B cell (primary cell): ENCODE results near the gene HACD1. TPM values are rescaled to one million over a fixed set of nuclear protein-coding genes. Genes with fewer than 3 reads are reported as not detected.

Experiments
- ATAC-seq: fragments of 200-7000 bp; cut with Tn5 transposase; one replicate; pipeline ENCODE4 v1.10.0; 2021; ENCODE audit warnings: low read depth, mild to moderate bottlenecking, moderate number of reproducible peaks, moderate library complexity
- CTCF ChIA-PET: fragments of 350-600 bp; sonication (Branson Sonifier 250); formaldehyde crosslinking; loops from one replicate; lab custom pipeline; 2021; ENCODE audit warnings: antibody characterized with exemption, inconsistent platforms; lab: Charles Lee
- POLR2A ChIA-PET: fragments of 350-600 bp; sonication (Branson Sonifier 250); formaldehyde crosslinking; loops from one replicate; lab custom pipeline; 2021; ENCODE audit warnings: antibody characterized with exemption; lab: Charles Lee
- DNase-seq: peaks from one replicate; pipeline ENCODE4 v3.0.0; 2013
- H2AFZ ChIP-seq: 2 replicates; pipeline ENCODE4 v1.6.1; 2012; ENCODE audit warnings: mild to moderate bottlenecking, low read depth, low read length; ENCODE audit not compliant: insufficient read depth, poor library complexity, severe bottlenecking
- H3K27ac ChIP-seq, 2 donors: 1 replicate in 1 of 2; 2 replicates in 1 of 2; pipeline ENCODE4 v1.5.1; 2012 to 2013; ENCODE audit warnings: low read length in 2 of 2, mild to moderate bottlenecking in 2 of 2, moderate library complexity in 1 of 2
- H3K27me3 ChIP-seq, 4 experiments: fragments of 200-600 bp in 1 of 4; sonication (generic) in 1 of 4; replicated peaks in 1 of 4; 1 replicate in 2 of 4; 2 replicates in 2 of 4; pipeline versions ENCODE4 v1.6.1 to v1.7.0; 2013 to 2016; ENCODE audit warnings: low read length in 3 of 4, mild to moderate bottlenecking in 2 of 4, mixed read lengths in 1 of 4, moderate library complexity in 1 of 4; ENCODE audit not compliant: insufficient read depth in 4 of 4, control insufficient read depth in 3 of 4; ENCODE audit errors: control extremely low read depth in 1 of 4
- H3K36me3 ChIP-seq, 2 experiments: replicated peaks in 1 of 2; 1 replicate in 1 of 2; 2 replicates in 1 of 2; pipeline versions ENCODE4 v1.6.1 to v1.7.1; 2013; ENCODE audit warnings: low read length in 1 of 2; ENCODE audit not compliant: insufficient read depth in 2 of 2, control insufficient read depth in 1 of 2; ENCODE audit errors: control extremely low read depth in 1 of 2, extremely low read depth in 1 of 2
- H3K4me1 ChIP-seq, 2 donors: fragments of 200-600 bp in 1 of 2; sonication (generic) in 1 of 2; 1 replicate in 1 of 2; 2 replicates in 1 of 2; pipeline versions ENCODE4 v1.5.1 to v1.6.1; 2013 to 2017; ENCODE audit warnings: low read length in 2 of 2; ENCODE audit not compliant: control insufficient read depth in 2 of 2, insufficient read depth in 2 of 2
- H3K4me2 ChIP-seq: replicated peaks from 2 replicates; pipeline ENCODE3; 2012; ENCODE audit warnings: mild to moderate bottlenecking, low read depth, low read length; ENCODE audit not compliant: poor library complexity, severe bottlenecking
- H3K4me3 ChIP-seq, 5 experiments: fragments of 200-600 bp in 1 of 5; sonication (generic) in 1 of 5; 1 replicate in 3 of 5; 2 replicates in 2 of 5; pipeline versions ENCODE4 v1.5.1 to v1.7.0; 2011 to 2016; ENCODE audit warnings: low read length in 4 of 5, mild to moderate bottlenecking in 4 of 5, low read depth in 2 of 5, control low read depth in 1 of 5, moderate library complexity in 1 of 5; ENCODE audit not compliant: insufficient read depth in 1 of 5; ENCODE audit errors: control extremely low read depth in 1 of 5, extremely low read depth in 1 of 5
- H3K79me2 ChIP-seq: fragments of 200-600 bp; sonication (generic); one replicate; pipeline ENCODE4 v1.6.0; 2016; ENCODE audit warnings: low read length; ENCODE audit not compliant: control insufficient read depth, insufficient read depth
- H3K9ac ChIP-seq: fragments of 200-600 bp; sonication (generic); 2 replicates; pipeline ENCODE4 v1.6.1; 2017; ENCODE audit warnings: mild to moderate bottlenecking, low read length, moderate library complexity
- H3K9me3 ChIP-seq, 3 donors: one replicate each; pipeline versions ENCODE4 v1.6.1 to v1.7.1; 2013; ENCODE audit warnings: low read length in 2 of 3; ENCODE audit not compliant: control insufficient read depth in 2 of 3, insufficient read depth in 1 of 3; ENCODE audit errors: control extremely low read depth in 1 of 3
- H4K20me1 ChIP-seq: 2 replicates; pipeline ENCODE4 v1.6.0; 2012; ENCODE audit warnings: mild to moderate bottlenecking, low read length; ENCODE audit not compliant: insufficient read depth, control insufficient read depth, poor library complexity, severe bottlenecking
- H3K27ac Mint-ChIP-seq: one replicate; pipeline ENCODE4 v1.8.0; 2021; ENCODE audit warnings: mixed read lengths
- H3K27me3 Mint-ChIP-seq: one replicate; pipeline ENCODE4 v1.8.0; 2021; ENCODE audit warnings: mixed read lengths
- H3K4me1 Mint-ChIP-seq: one replicate; pipeline ENCODE4 v1.8.0; 2021; ENCODE audit warnings: mixed read lengths
- H3K4me3 Mint-ChIP-seq: one replicate; pipeline ENCODE4 v1.8.0; 2021; ENCODE audit warnings: mixed read lengths
- H3K9me3 Mint-ChIP-seq: one replicate; pipeline ENCODE4 v1.8.0; 2022; ENCODE audit warnings: mixed read lengths; ENCODE audit not compliant: insufficient read depth
- CTCF ChIP-seq: fragments of 200-600 bp; IDR thresholded peaks from one replicate; pipeline ENCODE4 v1.8.0; 2022; ENCODE audit warnings: antibody characterized with exemption, mild to moderate bottlenecking
- EZH2 ChIP-seq: IDR thresholded peaks from 2 replicates; pipeline ENCODE4 v1.6.1; 2012; ENCODE audit warnings: borderline replicate concordance, low read depth, mild to moderate bottlenecking, moderate library complexity, low read length; ENCODE audit not compliant: insufficient read depth, poor library complexity, severe bottlenecking
- WGBS: methylation state at CpG from one replicate; pipeline ENCODE4 v1.1.5; 2013; ENCODE audit warnings: missing lambda C conversion rate; ENCODE audit not compliant: insufficient coverage; 5-methylcytosine and 5-hydroxymethylcytosine counted together
- intact Hi-C: fragments of 100-400 bp; cut with micrococcal nuclease; formaldehyde crosslinking; loops from one replicate; pipeline ENCODE4 v1.10.0; 2022
- polyA plus RNA-seq: library from polyadenylated mRNA; depleted of rRNA; stranded (reverse); fragments of >200 nt; gene quantifications from 2 replicates; pipeline ENCODE4 v1.2.3, GENCODE V29; 2012
- total RNA-seq, 2 donors: library from RNA; stranded (reverse); fragments of 120-200 nt in 1 of 2; gene quantifications; 1 replicate in 1 of 2; 2 replicates in 1 of 2; pipeline versions ENCODE4 v1.2.3 to v1.2.4, GENCODE V29; 2013 to 2022

HACD1 gene
- total and polyA plus RNA-seq, 2 donors (not counting 1 experiment from before 2014, with no cell fraction given) = 1.6 TPM; not detected in 1

DNA sequence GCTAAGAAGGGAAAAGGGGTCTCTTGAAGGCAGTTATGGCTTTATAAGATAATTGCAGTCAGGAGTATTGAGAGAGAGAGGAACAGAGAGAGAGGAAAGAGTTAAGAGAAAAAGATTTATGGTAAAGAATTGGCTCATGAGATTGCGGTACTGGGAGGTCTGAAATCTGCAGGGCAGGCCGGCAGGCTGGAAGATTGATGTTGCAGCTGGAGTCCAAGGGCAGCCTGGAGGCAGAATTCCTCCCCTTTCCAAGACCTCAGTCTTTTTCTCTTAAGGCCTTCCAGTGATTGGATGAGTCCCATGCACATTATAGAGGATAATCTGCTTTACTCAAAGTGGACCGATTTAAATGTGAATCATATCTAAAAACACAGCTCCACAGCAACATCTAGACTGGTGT is 68.4 kb downstream of the HACD1 start:
- no peaks in the 10 kb centered on the region for H3K36me3 ChIP-seq
- H2AFZ ChIP-seq = no peak overlapping the region
- Mint-ChIP-seq H3K4me1 (no peaks in the 10 kb centered on the region), H3K9me3 (no peaks in the 10 kb centered on the region), H3K4me3 (no peak overlapping the region), H3K27me3 (no peaks in the 10 kb centered on the region), H3K27ac (no peak overlapping the region)
- intact Hi-C loops = no loop called here
- H3K27ac ChIP-seq = no peak overlapping the region
- no peak overlapping the region for H3K4me2 ChIP-seq
- H3K4me1 ChIP-seq = no peaks in the 10 kb centered on the region
- H3K79me2 ChIP-seq = no peaks in the 10 kb centered on the region
- ChIA-PET CTCF (no interaction called here), POLR2A (no interaction called here)
- no peaks in the 10 kb centered on the region for H3K27me3 ChIP-seq
- H3K9me3 ChIP-seq = no peaks in the 10 kb centered on the region
- H3K4me3 ChIP-seq = no peak overlapping the region
- TF ChIP-seq CTCF = no peak
- no peak for TF ChIP-seq EZH2
- no peak overlapping the region for H3K9ac ChIP-seq
- no CpG with 5 or more reads among the region's 3 CpGs for WGBS
- DNase-seq (no peak), ATAC-seq (no peak)
- no peaks in the 10 kb centered on the region for H4K20me1 ChIP-seq

DNA sequence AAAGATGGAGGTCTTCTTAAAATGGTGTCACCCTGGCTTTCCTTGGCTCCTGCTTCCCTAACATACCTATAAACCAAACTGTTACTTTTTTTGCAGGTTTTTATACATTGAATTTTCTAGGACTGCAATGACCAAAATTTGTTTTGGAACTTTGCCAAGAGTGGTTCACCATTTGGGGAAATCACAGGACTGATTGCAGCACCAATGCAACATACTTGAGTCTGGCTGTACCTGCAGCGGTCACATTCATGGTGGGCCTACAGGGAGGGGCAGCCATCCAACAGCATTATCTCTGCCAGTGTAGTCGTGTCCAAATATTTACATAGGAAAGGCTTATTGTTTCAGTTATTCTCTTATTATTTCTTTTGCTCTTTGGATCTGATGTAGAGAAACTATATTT is 69.0 kb downstream of the HACD1 start:
- Mint-ChIP-seq H3K4me1 (no peaks in the 10 kb centered on the region), H3K27me3 (no peaks in the 10 kb centered on the region), H3K9me3 (no peaks in the 10 kb centered on the region), H3K4me3 (no peak overlapping the region), H3K27ac (no peak overlapping the region)
- no peaks in the 10 kb centered on the region for H3K9me3 ChIP-seq
- no peak overlapping the region for H3K4me3 ChIP-seq
- H3K9ac ChIP-seq = no peak overlapping the region
- no peak for ATAC-seq
- no peak for DNase-seq
- no peaks in the 10 kb centered on the region for H4K20me1 ChIP-seq
- H3K27me3 ChIP-seq = no peaks in the 10 kb centered on the region
- H3K79me2 ChIP-seq = no peaks in the 10 kb centered on the region
- intact Hi-C loops = no loop called here
- no peaks in the 10 kb centered on the region for H3K4me1 ChIP-seq
- H3K36me3 ChIP-seq = no peaks in the 10 kb centered on the region
- no peak overlapping the region for H3K4me2 ChIP-seq
- no peak overlapping the region for H3K27ac ChIP-seq
- ChIA-PET POLR2A (no interaction called here), CTCF (no interaction called here)
- 100% methylated on average over 1 of the region's 2 CpGs for WGBS
- TF ChIP-seq CTCF (no peak), EZH2 (no peak)
- no peak overlapping the region for H2AFZ ChIP-seq
